HPDE6-E6E7 (cell line): ENCODE data around the gene OR52B4.
"Not testable (repeated sequence)": the region's sequence is repeated elsewhere in the genome, so short reads cannot be mapped to it uniquely, and the experiment has no call there.

Experiments
- DNase-seq: peaks from one replicate; pipeline ENCODE4 v3.0.0; 2011; ENCODE audit warnings: missing footprints; ENCODE audit errors: extremely low spot score

Gene OR52B4

DNA sequence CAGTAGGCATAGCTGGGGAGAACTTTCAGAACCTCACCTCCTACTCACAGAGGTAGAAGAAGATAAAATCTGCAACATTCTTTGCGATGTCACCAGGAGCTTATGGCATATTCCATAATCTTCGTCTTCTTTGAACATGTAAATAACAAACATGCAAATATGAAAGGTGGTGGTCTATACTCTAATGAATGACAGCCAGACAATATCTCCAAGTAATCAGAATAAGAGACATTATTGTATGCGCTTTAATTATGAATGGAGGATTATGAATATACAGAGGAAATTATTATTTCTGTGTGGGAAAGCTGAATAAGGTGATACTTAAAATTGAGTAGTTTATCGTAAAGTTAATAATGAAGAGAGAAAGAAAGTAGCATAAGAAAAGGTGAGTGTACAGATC lies at the start of gene OR52B4:
Gene OR52B4 (minus strand): TSS at position 101 of the 400 bp plus-strand sequence. CDS start 91 bp downstream, at position 10.
- no peak for DNase-seq

- no peak for DNase-seq
These were observed 48.6 kb upstream of the OR52B4 start for GRCh38 chr11:4416816-4417215.

DNA sequence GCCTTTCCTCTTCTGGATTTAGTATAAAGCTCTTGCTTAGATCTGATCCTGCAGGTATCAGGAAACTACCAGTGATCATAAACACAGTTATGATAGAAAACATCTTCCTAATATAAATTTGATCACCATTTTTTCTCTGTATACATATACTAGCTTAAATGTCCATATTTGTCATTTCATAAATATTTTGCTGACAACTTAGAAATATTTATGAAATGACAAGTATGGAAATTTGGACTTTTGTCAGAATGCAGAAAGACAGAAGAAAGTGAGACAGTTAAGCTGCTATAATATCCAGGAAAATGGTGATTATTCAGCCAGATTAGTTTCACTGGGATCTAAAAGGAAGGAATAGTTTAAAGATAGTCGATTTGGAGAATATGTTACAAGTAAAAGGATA lies 48.1 kb upstream of the OR52B4 start:
- DNase-seq: no peak

DNA sequence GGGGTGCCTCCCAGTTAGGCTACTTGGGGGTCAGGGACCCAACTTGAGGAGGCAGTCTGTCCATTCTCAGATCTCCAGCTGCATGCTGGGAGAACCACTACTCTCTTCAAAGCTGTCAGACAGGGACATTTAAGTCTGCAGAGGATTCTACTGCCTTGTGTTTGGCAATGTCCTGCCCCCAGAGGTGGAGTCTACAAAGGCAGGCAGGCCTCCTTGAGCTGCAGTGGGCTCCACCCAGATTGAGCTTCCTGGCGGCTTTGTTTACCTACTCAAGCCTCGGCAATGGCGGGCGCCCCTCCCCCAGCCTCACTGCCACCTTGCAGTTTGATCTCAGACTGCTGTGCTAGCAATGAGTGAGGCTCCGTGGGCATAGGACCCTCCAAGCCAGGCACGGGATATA lies 38.0 kb upstream of the OR52B4 start:
- not testable (repeated sequence) for DNase-seq

DNA sequence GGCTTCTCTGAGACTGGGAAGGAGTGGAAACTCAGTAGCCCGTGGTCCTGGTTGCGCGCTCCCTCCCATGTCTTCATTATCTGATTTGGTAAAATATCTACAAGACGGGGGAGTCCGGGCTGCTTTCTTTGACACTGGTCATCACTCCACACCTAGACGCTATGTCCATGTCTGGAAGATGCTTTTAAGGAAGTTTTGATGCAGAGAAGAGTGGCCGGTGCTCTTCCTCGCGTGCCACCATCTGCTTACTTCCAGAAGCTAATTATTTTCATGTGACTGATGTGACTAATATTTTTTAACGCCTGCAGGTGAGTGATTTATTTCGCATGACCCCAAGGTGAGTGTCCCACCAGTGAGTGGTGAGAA lies 25.7 kb upstream of the OR52B4 start:
- DNase-seq: no peak

GRCh38 chr11:4393209-4393857 lies 25.1 kb upstream of the OR52B4 start, which contains the start of gene TRIM21:
TSS of gene TRIM21 (minus strand) at chr11:4393702. CDS start at chr11:4390409, 3,293 bp downstream.
- peak; percentile 74 for DNase-seq

GRCh38 chr11:4388221-4388620 lies 20.0 kb upstream of the OR52B4 start:
- no peak for DNase-seq

DNA sequence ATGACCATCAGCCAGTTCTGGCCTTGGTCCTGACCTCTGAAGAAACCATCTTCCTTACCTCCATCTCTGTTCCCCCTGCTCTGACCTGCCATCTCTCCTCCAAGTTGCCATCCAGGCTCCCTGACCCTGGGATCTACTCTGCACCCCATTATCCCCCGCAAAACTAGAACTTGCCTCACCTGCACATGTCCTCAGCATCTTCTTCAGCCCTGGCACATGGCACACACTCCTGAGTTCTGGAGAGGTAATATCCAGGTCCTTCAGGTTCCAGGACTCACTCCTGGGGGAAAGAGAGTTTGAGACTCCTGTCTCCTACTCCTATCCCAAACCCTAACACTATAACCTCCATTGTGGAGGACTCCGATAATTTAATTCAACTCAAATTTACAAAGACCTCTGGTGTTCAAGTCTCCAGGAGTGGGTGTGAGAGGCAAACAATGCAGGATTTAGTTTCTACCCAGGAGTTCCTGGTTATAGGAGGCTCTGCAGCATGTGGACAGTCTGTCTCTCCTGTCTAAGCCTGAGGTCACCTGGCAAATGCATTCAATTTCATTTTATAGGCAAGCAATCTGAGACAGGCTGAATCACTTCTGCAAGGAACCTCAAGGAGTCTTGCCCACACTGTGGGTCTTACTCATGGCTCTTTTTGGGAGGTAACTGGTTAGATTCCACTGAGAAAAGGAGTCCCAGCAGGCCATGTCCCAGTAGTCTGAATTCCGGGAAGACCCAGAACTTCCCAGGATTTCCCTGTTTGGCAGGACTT lies 18.0 kb upstream of the OR52B4 start:
- no peak for DNase-seq

DNA sequence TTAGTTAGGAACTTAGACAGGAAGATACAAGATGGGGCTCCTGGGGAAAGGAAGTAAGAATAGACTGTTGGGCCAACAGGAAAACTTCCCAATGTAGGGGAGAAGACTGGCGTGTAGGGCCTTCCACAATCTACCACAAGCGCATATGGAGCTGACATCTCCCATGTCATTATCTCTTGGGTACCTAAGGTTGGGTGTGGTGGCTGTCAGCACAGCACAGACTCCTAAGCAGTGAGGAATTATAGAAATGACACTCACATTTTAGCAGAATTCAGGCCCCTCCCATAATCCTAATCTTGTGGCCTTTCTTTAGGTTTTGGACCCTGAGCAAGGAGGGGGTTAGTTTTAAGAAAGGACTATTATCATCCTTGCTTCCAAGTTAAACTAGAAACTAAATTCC lies 13.7 kb upstream of the OR52B4 start:
- no peak for DNase-seq

DNA sequence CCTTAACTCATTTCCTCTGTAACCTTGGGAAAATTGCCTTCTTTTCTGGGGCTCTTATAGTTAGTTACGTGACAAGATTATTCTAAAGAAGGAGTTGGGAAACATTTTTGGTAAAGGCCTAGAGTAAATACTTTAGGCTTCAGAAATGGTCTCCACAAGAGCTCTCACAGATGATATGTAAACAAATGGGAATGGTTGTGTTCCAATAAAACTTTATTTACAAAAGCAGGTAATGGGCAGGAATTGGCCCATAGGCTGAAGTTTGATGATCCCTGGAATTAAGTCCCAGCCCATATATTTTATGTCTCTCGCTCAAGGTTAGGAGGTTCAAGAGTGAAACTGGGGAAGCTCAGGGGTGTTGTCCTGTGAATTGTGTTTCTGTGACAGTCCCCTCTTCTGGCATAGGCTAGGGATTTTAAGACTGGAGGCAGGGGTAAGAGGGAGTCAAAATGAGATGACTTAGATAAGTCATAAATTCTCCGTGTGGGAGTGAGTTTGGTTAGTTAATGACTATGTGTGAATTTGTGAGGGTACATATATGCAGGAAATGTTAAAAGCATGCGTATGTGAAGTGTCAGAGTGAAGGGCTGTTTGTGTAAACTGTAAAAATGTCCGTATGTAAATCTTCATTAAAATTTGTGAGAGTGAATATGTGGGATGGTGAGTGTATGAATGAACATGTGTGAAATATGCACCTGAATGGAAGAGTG lies 7.4 kb upstream of the OR52B4 start:
- DNase-seq: no peak

- no peak for DNase-seq
These were observed 2.0 kb upstream of the OR52B4 start for GRCh38 chr11:4370166-4370565.

DNA sequence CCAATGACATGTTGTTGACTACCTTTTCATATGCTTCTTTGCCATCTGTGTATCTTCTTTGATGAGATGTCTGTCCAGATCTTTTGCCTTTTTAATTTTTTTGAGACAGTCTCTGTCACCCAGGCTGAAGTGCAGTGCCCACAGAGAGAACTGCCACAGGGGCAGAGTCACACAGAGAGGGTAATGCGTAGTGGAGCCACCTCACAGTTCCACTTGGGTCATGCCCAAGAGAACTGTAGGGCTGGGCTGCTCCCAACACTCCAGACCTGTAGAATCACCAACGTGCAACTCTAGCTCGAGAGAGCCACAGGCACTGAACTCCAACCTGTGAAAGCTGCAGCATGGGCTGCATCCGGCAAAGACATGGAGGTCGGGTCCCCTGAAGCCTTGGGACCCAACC lies 20.0 kb downstream of the OR52B4 start:
- DNase-seq: not testable (repeated sequence)

DNA sequence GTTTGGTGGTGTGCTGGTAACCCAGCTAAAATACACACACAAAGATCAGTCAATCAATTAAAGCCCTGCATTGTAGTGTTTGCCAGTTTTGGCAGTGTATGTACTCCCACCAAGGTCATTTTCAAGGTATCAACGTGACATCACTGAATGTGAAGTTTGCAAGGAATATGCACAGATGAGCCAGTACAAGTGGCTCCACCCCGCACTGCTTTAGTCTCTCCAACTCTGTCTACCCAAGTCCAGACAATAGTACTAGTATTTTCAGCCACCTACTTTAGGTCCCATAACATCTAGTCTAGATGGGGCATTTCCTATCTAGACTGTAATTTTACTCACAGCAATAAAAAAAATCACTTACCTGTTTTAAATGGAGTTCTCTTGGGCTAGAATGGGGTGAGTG lies 22.8 kb downstream of the OR52B4 start:
- DNase-seq: not testable (repeated sequence)

DNA sequence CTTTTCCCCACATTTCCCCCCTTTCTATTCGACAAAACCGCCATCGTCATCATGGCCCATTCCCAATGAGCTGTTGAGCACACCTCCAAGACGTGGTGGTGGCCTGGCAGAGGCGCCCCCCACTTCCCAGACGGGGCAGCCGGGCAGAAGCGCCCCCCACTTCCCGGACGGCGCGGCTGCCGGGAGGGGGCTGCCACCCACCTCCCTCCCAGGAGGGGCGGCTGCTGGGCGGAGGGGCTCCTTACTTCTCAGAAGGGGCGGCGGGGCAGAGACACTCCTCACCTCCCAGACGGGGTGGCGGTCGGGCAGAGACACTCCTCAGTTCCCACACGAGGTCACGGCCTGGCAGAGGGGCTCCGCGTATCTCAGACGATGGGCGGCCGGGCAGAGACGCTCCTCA lies 33.8 kb downstream of the OR52B4 start:
- DNase-seq: not testable (repeated sequence)
